Measurements from ENCODE around the gene CUX1. TPM values are rescaled to one million over a fixed set of nuclear protein-coding genes. Genes with fewer than 3 reads are reported as not detected.

The CUX1 gene
- total RNA-seq, 2 experiments from 2014 or later: 20.2 to 20.4 TPM

GRCh38 chr7:101950450-101951119, 133.2 kb downstream of the CUX1 start:
- no peaks in the 10 kb centered on the region for H3K9me3 Mint-ChIP-seq
- H3K36me3 Mint-ChIP-seq (ENCODE audit: low read depth): peaks cover 6% of the 10 kb centered on the region
- no peaks in the 10 kb centered on the region for H3K27me3 Mint-ChIP-seq
- H3K4me1 Mint-ChIP-seq (ENCODE audit: low read depth): peaks cover 27% of the 10 kb centered on the region
- H3K27ac Mint-ChIP-seq: no peak overlapping the region
- ChIA-PET CTCF (no interaction called here), POLR2A (no interaction called here)
- intact Hi-C loops (cut with micrococcal nuclease): no loop called here
- ATAC-seq: no peak
- no peak for TF ChIP-seq CTCF (IDR thresholded peaks at IDR 0.05)
- no peak for DNase-seq
- H3K4me3 Mint-ChIP-seq: no peak overlapping the region

GRCh38 chr7:101951757-101952156, 134.3 kb downstream of the CUX1 start:
- ATAC-seq (no peak), DNase-seq (no peak)
- TF ChIP-seq CTCF (IDR thresholded peaks at IDR 0.05): no peak
- Mint-ChIP-seq H3K36me3 (ENCODE audit: low read depth) (peaks cover 6% of the 10 kb centered on the region), H3K4me3 (no peak overlapping the region), H3K9me3 (no peaks in the 10 kb centered on the region), H3K4me1 (ENCODE audit: low read depth) (peaks cover 30% of the 10 kb centered on the region), H3K27ac (no peak overlapping the region), H3K27me3 (no peaks in the 10 kb centered on the region)
- intact Hi-C loops (cut with micrococcal nuclease): no loop called here
- CTCF ChIA-PET: no interaction called here
- POLR2A ChIA-PET: no interaction called here

GRCh38 chr7:101952355-101953247, 135.2 kb downstream of the CUX1 start:
- DNase-seq (no peak), ATAC-seq (no peak)
- no peak for TF ChIP-seq CTCF (IDR thresholded peaks at IDR 0.05)
- no peaks in the 10 kb centered on the region for H3K9me3 Mint-ChIP-seq
- CTCF ChIA-PET: interaction anchor here (1.2 kb wide), 1 partner anchor 106 kb away, joined by 3 read pairs; no protein-coding TSS in a partner anchor
- intact Hi-C loops (cut with micrococcal nuclease): no loop called here
- H3K4me3 Mint-ChIP-seq: no peak overlapping the region
- POLR2A ChIA-PET: no interaction called here
- H3K36me3 Mint-ChIP-seq (ENCODE audit: low read depth): peaks cover 6% of the 10 kb centered on the region
- H3K27ac Mint-ChIP-seq: peak overlapping the region; percentile 90
- H3K4me1 Mint-ChIP-seq (ENCODE audit: low read depth): peaks cover 30% of the 10 kb centered on the region
- no peaks in the 10 kb centered on the region for H3K27me3 Mint-ChIP-seq

- Mint-ChIP-seq H3K36me3 (ENCODE audit: low read depth) (peaks cover 6% of the 10 kb centered on the region), H3K4me1 (ENCODE audit: low read depth) (peaks cover 36% of the 10 kb centered on the region), H3K9me3 (no peaks in the 10 kb centered on the region), H3K27me3 (no peaks in the 10 kb centered on the region), H3K4me3 (peak overlapping the region; percentile 18), H3K27ac (peak overlapping the region; percentile 90)
- ChIA-PET POLR2A (no interaction called here), CTCF (interaction anchor here (1.2 kb wide), 1 partner anchor 106 kb away, joined by 3 read pairs; no protein-coding TSS in a partner anchor)
- ATAC-seq (peak; percentile 76), DNase-seq (peak; percentile 21)
- intact Hi-C loops (cut with micrococcal nuclease): no loop called here
- TF ChIP-seq CTCF (IDR thresholded peaks at IDR 0.05): no peak
Measured at GRCh38 chr7:101953248-101953819, 135.9 kb downstream of the CUX1 start.

GRCh38 chr7:101954499-101954898, 137.1 kb downstream of the CUX1 start:
- ChIA-PET CTCF (no interaction called here), POLR2A (no interaction called here)
- peaks cover 6% of the 10 kb centered on the region for H3K36me3 Mint-ChIP-seq (ENCODE audit: low read depth)
- no peak overlapping the region for H3K4me3 Mint-ChIP-seq
- ATAC-seq (no peak), DNase-seq (no peak)
- no peaks in the 10 kb centered on the region for H3K27me3 Mint-ChIP-seq
- peaks cover 36% of the 10 kb centered on the region for H3K4me1 Mint-ChIP-seq (ENCODE audit: low read depth)
- peak overlapping the region; percentile 90 for H3K27ac Mint-ChIP-seq
- intact Hi-C loops (cut with micrococcal nuclease): no loop called here
- H3K9me3 Mint-ChIP-seq: no peaks in the 10 kb centered on the region
- no peak for TF ChIP-seq CTCF (IDR thresholded peaks at IDR 0.05)

Measured in activated CD8-positive, alpha-beta T cell treated with anti-CD3 and anti-CD28 coated beads for 36 hours (primary cell).